Measurements from ENCODE around the gene AOPEP. TPM values are rescaled to one million over a fixed set of nuclear protein-coding genes. Genes with fewer than 3 reads are reported as not detected.
A peak's percentile ranks its signal among the peaks of the same experiment; 100 is the strongest.

The AOPEP gene
- polyA plus RNA-seq, 2 of the 4 experiments (the other 2 are of a cell fraction) = 226 to 266 TPM

DNA sequence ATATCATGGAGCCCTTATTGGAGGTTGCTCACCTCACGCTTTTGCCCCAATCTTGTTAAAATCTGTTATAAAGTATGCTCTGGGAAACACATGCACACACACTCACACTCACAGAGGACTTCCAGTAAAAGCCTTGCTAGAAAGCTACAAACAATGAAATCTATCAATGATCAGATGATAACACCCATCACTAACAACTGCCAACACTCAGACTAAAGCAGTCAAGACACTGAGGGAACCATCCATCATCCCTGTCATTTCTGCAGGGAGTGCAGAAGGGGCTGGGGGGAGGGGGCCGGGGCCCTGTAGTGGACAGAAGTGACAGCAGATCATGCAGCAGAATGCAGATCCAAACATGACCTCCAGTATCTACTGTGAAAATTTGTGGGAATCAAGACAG lies 179.1 kb downstream of the AOPEP start:
- TF ChIP-seq HOXB5 (CRISPR knock-in tag; IDR thresholded peaks at IDR 0.05) (peak; percentile 82; the same call in 1 of the 2 replicates), RCOR1 (IDR thresholded peaks at IDR 0.05; ENCODE audit: low read depth, low read length) (no peak), POLR2A (IDR thresholded peaks at IDR 0.05; ENCODE audit: low read length) (no peak), HEYL (CRISPR knock-in tag; IDR thresholded peaks at IDR 0.05) (no peak), GATA3 (IDR thresholded peaks at IDR 0.05; ENCODE audit: borderline replicate concordance) (0 out of 2 replicates have a peak, but pooled peaks have one; percentile 33)
- TF ChIP-seq, protein P1, sequence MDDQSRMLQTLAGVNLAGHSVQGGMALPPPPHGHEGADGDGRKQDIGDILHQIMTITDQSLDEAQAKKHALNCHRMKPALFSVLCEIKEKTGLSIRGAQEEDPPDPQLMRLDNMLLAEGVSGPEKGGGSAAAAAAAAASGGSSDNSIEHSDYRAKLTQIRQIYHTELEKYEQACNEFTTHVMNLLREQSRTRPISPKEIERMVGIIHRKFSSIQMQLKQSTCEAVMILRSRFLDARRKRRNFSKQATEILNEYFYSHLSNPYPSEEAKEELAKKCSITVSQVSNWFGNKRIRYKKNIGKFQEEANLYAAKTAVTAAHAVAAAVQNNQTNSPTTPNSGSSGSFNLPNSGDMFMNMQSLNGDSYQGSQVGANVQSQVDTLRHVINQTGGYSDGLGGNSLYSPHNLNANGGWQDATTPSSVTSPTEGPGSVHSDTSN (IDR thresholded peaks at IDR 0.05) = peak; percentile 66; the same call in 1 of the 2 replicates
- Histone ChIP-seq H3K27ac (peak overlapping the region; percentile 97 to 99), H3K4me3 (no peak overlapping the region), H3K4me1 (peaks cover 95% of the 10 kb centered on the region), H3K4me2 (peak overlapping the region; percentile 89), H3K9me3 (no peaks in the 10 kb centered on the region)
- ChIA-PET POLR2A (interaction anchor here (1.5 to 6.4 kb wide), 4 partner anchors 8 to 106 kb away, joined by 4 to 58 read pairs (median 25); no protein-coding TSS in a partner anchor), CTCF (interaction anchor here (1.1 to 7.8 kb wide), 3 partner anchors 8 to 140 kb away, joined by 3 to 48 read pairs (median 10); no protein-coding TSS in a partner anchor)
- FAIRE-seq (no peak), DNase-seq (ENCODE audit: low read depth in 1 of 2, low spot score in 1 of 2) (peak in 1 of 2 experiments; percentile 47), ATAC-seq (no peak)
- 60% methylated on average over 2 of the region's 2 CpGs for WGBS (ENCODE audit: missing lambda C conversion rate)

DNA sequence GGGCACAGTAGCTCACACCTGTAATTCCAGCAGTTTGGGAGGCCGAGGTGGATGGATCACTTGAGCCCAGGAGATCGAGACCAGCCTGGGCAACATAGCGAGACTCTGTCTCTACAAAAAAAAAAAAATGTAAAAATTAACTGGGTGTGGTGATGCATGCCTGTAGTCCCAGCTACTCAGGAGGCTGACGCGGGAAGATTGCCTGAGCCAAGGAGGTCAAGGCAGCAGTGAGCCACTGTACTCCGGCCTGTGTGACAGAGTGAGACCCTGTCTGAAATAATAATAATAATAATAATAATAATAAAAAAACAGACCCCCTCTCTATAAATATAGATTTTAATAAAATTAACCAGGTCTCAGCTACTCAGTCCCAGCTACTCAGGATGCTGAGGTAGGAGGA lies 179.7 kb downstream of the AOPEP start:
- ATAC-seq (no peak), FAIRE-seq (no peak), DNase-seq (ENCODE audit: low read depth in 1 of 2, low spot score in 1 of 2) (no peak)
- no peaks in the 10 kb centered on the region for H3K9me3 ChIP-seq
- peak overlapping the region; percentile 97 to 99 for H3K27ac ChIP-seq
- peak overlapping the region; percentile 89 for H3K4me2 ChIP-seq
- H3K4me1 ChIP-seq = peaks cover 98% of the 10 kb centered on the region
- ChIA-PET CTCF (interaction anchor here (1.1 to 7.8 kb wide), 3 partner anchors 40 to 139 kb away, joined by 3 to 48 read pairs (median 6); no protein-coding TSS in a partner anchor), POLR2A (interaction anchor here (0.6 to 6.4 kb wide), 4 partner anchors 15 to 105 kb away, joined by 4 to 58 read pairs (median 20); no protein-coding TSS in a partner anchor)
- TF ChIP-seq NPAS2 (CRISPR knock-in tag; IDR thresholded peaks at IDR 0.05; ENCODE audit: borderline replicate concordance) (no peak), SMC3 (IDR thresholded peaks at IDR 0.05) (no peak), RFX5 (IDR thresholded peaks at IDR 0.05) (no peak), TP53 (CRISPR knock-in tag; IDR thresholded peaks at IDR 0.05) (no peak), CEBPB (IDR thresholded peaks at IDR 0.05) (no peak), MAZ (IDR thresholded peaks at IDR 0.05; ENCODE audit: borderline replicate concordance, low read depth, low read length) (no peak), EHF (CRISPR knock-in tag; IDR thresholded peaks at IDR 0.05) (no peak), GATA3 (IDR thresholded peaks at IDR 0.05; ENCODE audit: borderline replicate concordance) (no peak), HOXA7 (CRISPR knock-in tag; IDR thresholded peaks at IDR 0.05) (no peak), HEYL (CRISPR knock-in tag; IDR thresholded peaks at IDR 0.05) (0 out of 2 replicates have a peak, but pooled peaks have one; percentile 26), HES2 (IDR thresholded peaks at IDR 0.05) (no peak), NFE2L2 (conservative IDR thresholded peaks at IDR 0.05; ENCODE audit: low read length) (no peak), ZNF302 (CRISPR knock-in tag; IDR thresholded peaks at IDR 0.05) (0 out of 2 replicates have a peak, but pooled peaks have one; percentile 32), SREBF2 (IDR thresholded peaks at IDR 0.05) (no peak)
- TF ChIP-seq, protein P2, sequence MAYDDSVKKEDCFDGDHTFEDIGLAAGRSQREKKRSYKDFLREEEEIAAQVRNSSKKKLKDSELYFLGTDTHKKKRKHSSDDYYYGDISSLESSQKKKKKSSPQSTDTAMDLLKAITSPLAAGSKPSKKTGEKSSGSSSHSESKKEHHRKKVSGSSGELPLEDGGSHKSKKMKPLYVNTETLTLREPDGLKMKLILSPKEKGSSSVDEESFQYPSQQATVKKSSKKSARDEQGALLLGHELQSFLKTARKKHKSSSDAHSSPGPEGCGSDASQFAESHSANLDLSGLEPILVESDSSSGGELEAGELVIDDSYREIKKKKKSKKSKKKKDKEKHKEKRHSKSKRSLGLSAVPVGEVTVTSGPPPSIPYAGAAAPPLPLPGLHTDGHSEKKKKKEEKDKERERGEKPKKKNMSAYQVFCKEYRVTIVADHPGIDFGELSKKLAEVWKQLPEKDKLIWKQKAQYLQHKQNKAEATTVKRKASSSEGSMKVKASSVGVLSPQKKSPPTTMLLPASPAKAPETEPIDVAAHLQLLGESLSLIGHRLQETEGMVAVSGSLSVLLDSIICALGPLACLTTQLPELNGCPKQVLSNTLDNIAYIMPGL (CRISPR knock-in tag; IDR thresholded peaks at IDR 0.05; ENCODE audit: borderline replicate concordance) = no peak
- TF ChIP-seq, protein P3, sequence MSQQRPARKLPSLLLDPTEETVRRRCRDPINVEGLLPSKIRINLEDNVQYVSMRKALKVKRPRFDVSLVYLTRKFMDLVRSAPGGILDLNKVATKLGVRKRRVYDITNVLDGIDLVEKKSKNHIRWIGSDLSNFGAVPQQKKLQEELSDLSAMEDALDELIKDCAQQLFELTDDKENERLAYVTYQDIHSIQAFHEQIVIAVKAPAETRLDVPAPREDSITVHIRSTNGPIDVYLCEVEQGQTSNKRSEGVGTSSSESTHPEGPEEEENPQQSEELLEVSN (IDR thresholded peaks at IDR 0.05; ENCODE audit: borderline replicate concordance, low read depth) = no peak
- TF ChIP-seq, protein P4, sequence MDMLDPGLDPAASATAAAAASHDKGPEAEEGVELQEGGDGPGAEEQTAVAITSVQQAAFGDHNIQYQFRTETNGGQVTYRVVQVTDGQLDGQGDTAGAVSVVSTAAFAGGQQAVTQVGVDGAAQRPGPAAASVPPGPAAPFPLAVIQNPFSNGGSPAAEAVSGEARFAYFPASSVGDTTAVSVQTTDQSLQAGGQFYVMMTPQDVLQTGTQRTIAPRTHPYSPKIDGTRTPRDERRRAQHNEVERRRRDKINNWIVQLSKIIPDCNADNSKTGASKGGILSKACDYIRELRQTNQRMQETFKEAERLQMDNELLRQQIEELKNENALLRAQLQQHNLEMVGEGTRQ (IDR thresholded peaks at IDR 0.05) = no peak
- H3K4me3 ChIP-seq = no peak overlapping the region
- 65% methylated on average over 6 of the region's 6 CpGs for WGBS (ENCODE audit: missing lambda C conversion rate)
